ENCODE measurements around the gene INIP. TPM values are rescaled to one million over a fixed set of nuclear protein-coding genes. Genes with fewer than 3 reads are reported as not detected.
"Not testable (repeated sequence)": the region's sequence is repeated elsewhere in the genome, so short reads cannot be mapped to it uniquely, and the experiment has no call there.

The INIP gene
- total RNA-seq, 5 donors from 2014 or later (not counting 1 experiment from before 2014, with no cell fraction given) = 13.6 to 27.4 (median 22.6) TPM

DNA sequence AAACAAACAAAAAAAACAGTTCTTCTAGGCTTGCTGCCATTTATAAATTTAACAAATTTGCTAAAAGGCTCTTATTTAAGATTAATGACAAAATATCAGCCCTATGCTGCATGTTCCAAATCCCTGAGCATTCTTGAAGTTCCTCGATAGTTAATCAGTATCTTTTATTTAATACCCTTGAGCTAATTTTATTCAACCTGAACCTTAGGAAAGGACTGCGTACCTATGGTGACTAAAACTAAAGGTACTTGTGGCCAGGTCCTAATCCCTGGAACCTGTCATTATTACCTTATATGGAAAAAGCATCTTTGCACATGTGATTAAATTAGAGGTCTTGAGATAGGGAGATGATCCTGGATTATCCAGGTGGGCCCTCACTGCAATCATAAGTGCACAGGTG is 10.5 kb upstream of the INIP start:
- CTCF ChIA-PET = no interaction called here
- POLR2A ChIA-PET = no interaction called here
- Histone ChIP-seq H3K4me3 (ENCODE audit: control insufficient read depth in 1 of 2, extremely low read depth in 1 of 2, low read length in 1 of 2) (no peak overlapping the region), H3K4me1 (ENCODE audit: control insufficient read depth in 1 of 2, extremely low read depth in 1 of 2, insufficient read depth in 2 of 2, low read length in 2 of 2) (no peaks in the 10 kb centered on the region), H3K9me3 (no peaks in the 10 kb centered on the region), H3K27me3 (replicated peaks in 1 of 2; ENCODE audit: control insufficient read depth in 2 of 2, extremely low read depth in 1 of 2, insufficient read depth in 2 of 2, low read length in 1 of 2) (no peaks in the 10 kb centered on the region), H3K36me3 (ENCODE audit: control insufficient read depth in 2 of 2, extremely low read depth in 1 of 2, insufficient read depth in 1 of 2, low read length in 1 of 2) (no peaks in the 10 kb centered on the region), H3K27ac (ENCODE audit: low read length) (no peak overlapping the region)
- ATAC-seq (replicated peaks in 1 of 4) = no peak
- WGBS (ENCODE audit: insufficient coverage) = no CpG with 5 or more reads among the region's 2 CpGs
- no peaks in the 10 kb centered on the region for H3K9me3 Mint-ChIP-seq
- H3K27me3 Mint-ChIP-seq = no peaks in the 10 kb centered on the region
- no peak overlapping the region for H3K4me3 Mint-ChIP-seq
- H3K36me3 Mint-ChIP-seq = no peaks in the 10 kb centered on the region
- no peaks in the 10 kb centered on the region for H3K4me1 Mint-ChIP-seq
- no peak overlapping the region for H3K27ac Mint-ChIP-seq
- no peak for DNase-seq

DNA sequence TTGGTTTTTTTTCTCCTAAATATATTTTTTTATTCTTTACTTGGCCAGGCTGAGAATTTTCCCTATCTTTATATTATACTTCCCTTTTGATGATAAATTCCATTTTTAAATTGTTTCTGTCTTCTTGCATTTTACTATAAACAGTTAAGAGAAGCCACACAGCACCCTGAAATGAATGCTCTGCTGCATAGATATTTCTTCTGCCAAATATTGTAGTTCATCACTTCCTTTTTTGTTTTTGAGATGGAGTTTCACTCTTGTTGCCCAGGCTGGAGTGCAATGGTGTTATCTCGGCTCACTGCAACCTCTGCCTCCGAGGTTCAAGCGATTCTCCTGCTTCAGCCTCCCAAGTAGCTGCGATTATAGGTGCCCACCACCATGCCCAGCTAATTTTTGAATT is 8.5 kb upstream of the INIP start:
- ChIA-PET POLR2A (no interaction called here), CTCF (no interaction called here)
- Histone ChIP-seq H3K36me3 (ENCODE audit: control insufficient read depth in 2 of 2, extremely low read depth in 1 of 2, insufficient read depth in 1 of 2, low read length in 1 of 2) (no peaks in the 10 kb centered on the region), H3K4me3 (ENCODE audit: control insufficient read depth in 1 of 2, extremely low read depth in 1 of 2, low read length in 1 of 2) (no peak overlapping the region), H3K9me3 (no peaks in the 10 kb centered on the region), H3K27ac (ENCODE audit: low read length) (no peak overlapping the region), H3K27me3 (replicated peaks in 1 of 2; ENCODE audit: control insufficient read depth in 2 of 2, extremely low read depth in 1 of 2, insufficient read depth in 2 of 2, low read length in 1 of 2) (no peaks in the 10 kb centered on the region), H3K4me1 (ENCODE audit: control insufficient read depth in 1 of 2, extremely low read depth in 1 of 2, insufficient read depth in 2 of 2, low read length in 2 of 2) (no peaks in the 10 kb centered on the region)
- no peaks in the 10 kb centered on the region for H3K9me3 Mint-ChIP-seq
- H3K27me3 Mint-ChIP-seq = no peaks in the 10 kb centered on the region
- WGBS (ENCODE audit: insufficient coverage) = 78% methylated on average over 1 of the region's 4 CpGs
- H3K4me3 Mint-ChIP-seq = no peak overlapping the region
- no peak for DNase-seq
- no peak overlapping the region for H3K27ac Mint-ChIP-seq
- no peaks in the 10 kb centered on the region for H3K4me1 Mint-ChIP-seq
- H3K36me3 Mint-ChIP-seq = no peaks in the 10 kb centered on the region
- no peak for ATAC-seq (replicated peaks in 1 of 4)

DNA sequence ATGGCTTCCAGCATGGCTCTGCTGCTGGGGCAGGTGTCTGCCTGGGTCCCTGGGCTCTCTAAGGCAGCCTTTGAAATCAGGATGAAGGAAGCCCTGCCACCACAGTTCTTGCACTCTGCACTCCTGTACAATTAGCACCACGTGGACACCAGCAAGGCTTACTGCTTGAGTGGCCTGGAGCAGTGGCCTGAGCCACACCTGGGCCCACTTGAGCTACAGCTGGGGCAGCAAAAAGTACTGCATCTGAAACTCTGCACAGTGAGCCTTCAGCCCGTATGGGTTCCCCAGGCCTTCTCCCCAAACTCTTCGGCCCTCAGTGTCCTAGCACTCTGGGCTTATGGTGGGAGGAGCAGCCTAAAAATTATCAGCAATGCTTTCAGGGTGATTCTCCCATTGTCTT is 8.0 kb upstream of the INIP start:
- Histone ChIP-seq H3K9me3 (no peaks in the 10 kb centered on the region), H3K4me3 (ENCODE audit: control insufficient read depth in 1 of 2, extremely low read depth in 1 of 2, low read length in 1 of 2) (no peak overlapping the region), H3K4me1 (ENCODE audit: control insufficient read depth in 1 of 2, extremely low read depth in 1 of 2, insufficient read depth in 2 of 2, low read length in 2 of 2) (no peaks in the 10 kb centered on the region), H3K36me3 (ENCODE audit: control insufficient read depth in 2 of 2, extremely low read depth in 1 of 2, insufficient read depth in 1 of 2, low read length in 1 of 2) (no peaks in the 10 kb centered on the region), H3K27ac (ENCODE audit: low read length) (no peak overlapping the region), H3K27me3 (replicated peaks in 1 of 2; ENCODE audit: control insufficient read depth in 2 of 2, extremely low read depth in 1 of 2, insufficient read depth in 2 of 2, low read length in 1 of 2) (no peaks in the 10 kb centered on the region)
- DNase-seq (no peak), ATAC-seq (replicated peaks in 1 of 4) (no peak)
- no peak overlapping the region for H3K27ac Mint-ChIP-seq
- no peaks in the 10 kb centered on the region for H3K9me3 Mint-ChIP-seq
- no peaks in the 10 kb centered on the region for H3K4me1 Mint-ChIP-seq
- WGBS (ENCODE audit: insufficient coverage) = no CpG with 5 or more reads among the region's 3 CpGs
- no peaks in the 10 kb centered on the region for H3K27me3 Mint-ChIP-seq
- no peak overlapping the region for H3K4me3 Mint-ChIP-seq
- CTCF ChIA-PET = no interaction called here
- POLR2A ChIA-PET = no interaction called here
- H3K36me3 Mint-ChIP-seq = no peaks in the 10 kb centered on the region

DNA sequence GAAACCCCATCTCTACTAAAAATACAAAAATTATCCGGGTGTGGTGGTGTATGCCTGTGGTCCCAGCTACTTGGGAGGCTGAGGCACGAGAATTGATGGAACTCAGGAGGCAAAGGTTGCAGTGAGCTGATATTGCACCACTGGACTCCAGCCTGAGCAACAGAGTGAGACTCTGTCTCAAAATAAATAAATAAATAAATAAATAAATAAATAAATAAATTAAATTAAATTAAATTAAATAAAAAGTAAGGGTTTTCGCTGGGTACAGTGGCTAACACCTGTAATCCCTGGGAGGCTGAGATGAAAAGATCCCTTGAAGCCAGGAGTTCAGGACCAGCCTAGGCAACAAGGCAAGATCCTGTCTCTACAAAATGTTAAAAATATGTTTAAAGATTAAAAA is 4.8 kb upstream of the INIP start:
- H3K4me1 Mint-ChIP-seq; H3K4me1 ChIP-seq (ENCODE audit: control insufficient read depth in 1 of 2, extremely low read depth in 1 of 2, insufficient read depth in 2 of 2, low read length in 2 of 2); DNase-seq; H3K27ac Mint-ChIP-seq; H3K27me3 Mint-ChIP-seq; H3K9me3 ChIP-seq; H3K27ac ChIP-seq (ENCODE audit: low read length); POLR2A ChIA-PET; ATAC-seq (replicated peaks in 1 of 4); CTCF ChIA-PET; H3K36me3 Mint-ChIP-seq; H3K36me3 ChIP-seq (ENCODE audit: control insufficient read depth in 2 of 2, extremely low read depth in 1 of 2, insufficient read depth in 1 of 2, low read length in 1 of 2); H3K27me3 ChIP-seq (replicated peaks in 1 of 2; ENCODE audit: control insufficient read depth in 2 of 2, extremely low read depth in 1 of 2, insufficient read depth in 2 of 2, low read length in 1 of 2); H3K4me3 Mint-ChIP-seq; H3K9me3 Mint-ChIP-seq; H3K4me3 ChIP-seq (ENCODE audit: control insufficient read depth in 1 of 2, extremely low read depth in 1 of 2, low read length in 1 of 2): not testable (repeated sequence)
- WGBS (ENCODE audit: insufficient coverage) = no CpG with 5 or more reads among the region's 3 CpGs

DNA sequence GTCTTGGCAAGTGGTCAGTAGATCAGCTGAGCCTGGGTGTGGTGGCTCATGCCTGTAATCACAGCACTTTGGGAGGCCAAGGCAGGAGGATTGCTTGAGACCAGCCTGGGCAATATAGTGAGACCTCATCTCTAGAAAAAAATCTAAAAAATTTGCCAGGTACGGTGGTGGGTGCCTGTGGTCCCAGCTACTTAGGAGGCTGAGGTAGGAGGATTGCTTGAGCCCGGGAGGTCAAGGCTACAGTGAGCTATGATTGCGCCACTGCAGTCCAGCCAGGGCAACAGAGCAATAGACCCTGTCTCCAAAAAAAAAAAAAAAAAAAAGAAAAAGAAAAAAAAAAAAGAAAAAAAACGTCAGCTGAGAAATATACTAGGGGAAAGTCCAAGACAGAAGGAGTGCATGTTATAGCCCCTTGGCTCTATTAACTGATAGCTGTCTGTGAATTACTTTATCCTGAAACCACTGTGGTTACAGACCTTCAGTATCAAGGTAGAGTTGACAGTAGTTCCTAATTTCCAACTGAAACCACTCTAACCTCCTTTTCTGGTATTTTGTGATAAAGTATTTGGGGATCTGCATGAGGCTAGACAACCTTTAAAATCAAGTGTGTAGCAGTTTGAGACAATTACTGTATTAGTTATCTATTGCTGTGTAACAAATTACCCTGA is 2.3 kb upstream of the INIP start:
- Mint-ChIP-seq H3K27me3 (no peaks in the 10 kb centered on the region), H3K9me3 (no peaks in the 10 kb centered on the region), H3K4me1 (peaks cover 12 to 21% (median 13%) of the 10 kb centered on the region in 3 donors), H3K27ac (no peak overlapping the region), H3K4me3 (no peak overlapping the region), H3K36me3 (no peaks in the 10 kb centered on the region)
- Histone ChIP-seq H3K9me3 (no peaks in the 10 kb centered on the region), H3K36me3 (ENCODE audit: control insufficient read depth in 2 of 2, extremely low read depth in 1 of 2, insufficient read depth in 1 of 2, low read length in 1 of 2) (no peaks in the 10 kb centered on the region), H3K27ac (ENCODE audit: low read length) (no peak overlapping the region), H3K27me3 (replicated peaks in 1 of 2; ENCODE audit: control insufficient read depth in 2 of 2, extremely low read depth in 1 of 2, insufficient read depth in 2 of 2, low read length in 1 of 2) (no peaks in the 10 kb centered on the region), H3K4me1 (ENCODE audit: control insufficient read depth in 1 of 2, extremely low read depth in 1 of 2, insufficient read depth in 2 of 2, low read length in 2 of 2) (peaks cover 8 to 20% of the 10 kb centered on the region in 2 experiments), H3K4me3 (ENCODE audit: control insufficient read depth in 1 of 2, extremely low read depth in 1 of 2, low read length in 1 of 2) (no peak overlapping the region)
- WGBS (ENCODE audit: insufficient coverage) = 100% methylated on average over 1 of the region's 4 CpGs
- POLR2A ChIA-PET = interaction anchor here (0.6 kb wide), 2 partner anchors 14 to 126 kb away, joined by 3 to 5 read pairs; no protein-coding TSS in a partner anchor
- no peak for DNase-seq
- CTCF ChIA-PET = interaction anchor here (0.6 to 1.3 kb wide), 3 partner anchors 14 to 1392 kb away, joined by 3 to 4 read pairs (median 3); no protein-coding TSS in a partner anchor
- no peak for ATAC-seq (replicated peaks in 1 of 4)

DNA sequence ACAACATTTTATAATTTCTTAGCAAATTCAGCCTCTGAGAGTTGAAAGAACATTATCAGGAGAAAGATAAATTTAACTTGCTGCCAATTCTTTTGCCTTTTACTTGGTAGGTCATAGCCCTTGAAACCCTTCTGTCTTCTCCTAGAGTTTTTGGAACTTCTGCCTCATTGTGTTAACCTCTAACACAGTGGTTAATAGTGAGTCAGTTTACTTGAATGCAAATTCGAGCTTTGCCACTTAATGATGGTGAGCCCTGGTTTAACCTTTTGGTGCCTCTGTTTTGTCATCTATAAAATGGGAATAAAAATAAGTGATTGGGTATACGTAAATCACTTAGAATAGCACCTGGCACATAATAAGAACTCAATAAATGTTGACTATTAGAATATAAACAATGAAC is 1.8 kb upstream of the INIP start:
- no peaks in the 10 kb centered on the region for H3K9me3 Mint-ChIP-seq

More for the DNA sequence above, 1.8 kb upstream of the INIP start:
- Mint-ChIP-seq H3K4me1 (peaks cover 12 to 21% (median 13%) of the 10 kb centered on the region in 3 donors), H3K27me3 (no peaks in the 10 kb centered on the region), H3K4me3 (no peak overlapping the region), H3K36me3 (no peaks in the 10 kb centered on the region), H3K27ac (no peak overlapping the region)
- no peaks in the 10 kb centered on the region for H3K27me3 ChIP-seq (replicated peaks in 1 of 2; ENCODE audit: control insufficient read depth in 2 of 2, extremely low read depth in 1 of 2, insufficient read depth in 2 of 2, low read length in 1 of 2)
- POLR2A ChIA-PET = interaction anchor here in 1 of 2 donors (1.7 kb wide), 1 partner anchor 543 kb away, joined by 6 read pairs; no protein-coding TSS in a partner anchor
- H3K4me3 ChIP-seq (ENCODE audit: control insufficient read depth in 1 of 2, extremely low read depth in 1 of 2, low read length in 1 of 2) = no peak overlapping the region
- peaks cover 8 to 20% of the 10 kb centered on the region in 2 experiments for H3K4me1 ChIP-seq (ENCODE audit: control insufficient read depth in 1 of 2, extremely low read depth in 1 of 2, insufficient read depth in 2 of 2, low read length in 2 of 2)
- ATAC-seq (replicated peaks in 1 of 4) = no peak
- no peak for DNase-seq
- no CpG with 5 or more reads among the region's 2 CpGs for whole genome bisulfite sequencing (ENCODE audit: insufficient coverage)
- no peak overlapping the region for H3K27ac ChIP-seq (ENCODE audit: low read length)
- CTCF ChIA-PET = interaction anchor here (0.6 to 1.3 kb wide), 3 partner anchors 14 to 1391 kb away, joined by 3 to 4 read pairs (median 3); no protein-coding TSS in a partner anchor
- no peaks in the 10 kb centered on the region for H3K9me3 ChIP-seq
- H3K36me3 ChIP-seq (ENCODE audit: control insufficient read depth in 2 of 2, extremely low read depth in 1 of 2, insufficient read depth in 1 of 2, low read length in 1 of 2) = peaks cover 0 to 1% of the 10 kb centered on the region in 2 donors

Measured in T-cell (primary cell).